Raji (cell line): ENCODE measurements around the gene HEPHL1.

ENCODE experiments used
- POLR2A ChIP-seq: IDR thresholded peaks from 2 replicates; pipeline ENCODE4 v1.6.1; 2011; ENCODE audit warnings: low read depth, low read length, control low read depth; ENCODE audit not compliant: insufficient read depth

The HEPHL1 gene

GRCh38 chr11:94148189-94148588 is 127.0 kb downstream of the HEPHL1 start:
- no peak for TF ChIP-seq POLR2A

DNA sequence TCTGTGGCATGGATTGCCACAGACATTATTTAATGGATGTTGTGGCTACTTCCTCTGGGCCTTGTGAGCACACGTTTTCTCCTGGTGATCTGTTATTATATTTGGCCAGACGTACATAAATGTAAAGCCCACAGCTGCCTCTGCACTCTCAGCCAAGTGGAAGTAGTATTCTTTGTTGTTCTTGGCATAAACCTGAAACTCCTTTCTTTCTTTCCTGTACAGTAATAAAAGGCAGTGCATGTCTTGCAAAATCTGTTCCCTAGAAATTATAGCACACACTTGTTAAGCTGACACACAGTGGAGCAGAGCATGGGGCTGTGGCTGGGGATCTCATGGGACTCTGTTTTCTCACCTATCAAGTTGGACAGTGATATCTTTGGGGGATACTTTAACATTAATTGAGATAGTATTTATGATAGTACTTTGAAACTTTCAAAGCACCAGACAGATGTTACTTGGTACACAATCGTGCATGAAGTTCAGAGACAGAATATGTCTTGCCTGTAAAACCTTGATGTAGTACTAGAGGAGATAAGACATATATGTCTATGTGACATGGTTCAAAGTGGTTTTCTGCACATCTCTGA is 128.4 kb downstream of the HEPHL1 start:
- TF ChIP-seq POLR2A, result no peak

GRCh38 chr11:94150056-94150455 is 128.9 kb downstream of the HEPHL1 start:
- no peak for TF ChIP-seq POLR2A

DNA sequence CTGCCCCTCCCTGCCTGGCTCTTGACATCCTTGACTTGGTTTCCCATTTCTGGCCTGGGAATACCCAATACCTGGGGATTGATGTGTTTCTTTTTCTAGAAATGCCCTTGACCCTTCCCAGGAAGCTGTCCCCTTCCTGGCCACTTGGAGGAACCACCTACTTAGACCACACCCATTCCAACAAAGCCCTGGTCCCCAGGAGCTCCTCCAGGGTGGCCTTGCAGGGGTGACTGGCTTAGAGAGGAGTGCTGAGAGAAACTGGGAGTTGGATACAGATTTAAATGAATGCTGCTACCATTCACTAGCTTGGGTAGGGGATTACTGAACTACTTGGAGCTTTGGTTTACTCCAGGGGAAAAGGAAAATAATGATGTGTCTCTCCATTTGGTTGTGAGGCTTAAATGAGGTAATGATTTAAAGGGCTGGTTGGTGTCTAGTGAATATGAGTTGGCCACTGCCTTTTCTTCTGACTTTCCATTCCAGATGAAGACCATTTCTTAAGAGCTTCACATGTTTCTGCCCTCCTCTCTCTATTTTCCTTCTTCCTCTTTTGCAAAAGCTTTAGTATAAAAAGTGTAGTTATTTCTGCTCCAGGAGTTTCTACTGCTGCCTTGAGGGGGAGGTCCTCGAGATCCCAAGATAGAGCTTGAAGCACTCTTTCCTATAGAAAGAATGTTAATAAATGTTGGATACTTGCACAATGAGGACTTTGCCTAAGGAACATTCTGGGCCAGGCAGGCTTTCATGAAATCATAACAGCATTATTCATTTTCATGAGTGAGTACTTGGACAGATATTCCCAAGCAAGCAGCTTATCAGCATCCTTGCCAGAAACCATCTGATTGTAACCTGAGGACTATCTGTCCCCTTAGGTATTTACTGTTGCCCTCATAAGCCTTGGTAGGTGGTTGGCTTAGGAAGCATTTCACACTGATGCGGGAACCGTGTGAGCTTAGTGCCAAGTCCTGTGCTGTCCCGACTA is 129.8 kb downstream of the HEPHL1 start:
- TF ChIP-seq POLR2A, result no peak

GRCh38 chr11:94151903-94152677 is 130.9 kb downstream of the HEPHL1 start:
- TF ChIP-seq POLR2A, result no peak

GRCh38 chr11:94152678-94153065 is 131.5 kb downstream of the HEPHL1 start:
- no peak for TF ChIP-seq POLR2A

DNA sequence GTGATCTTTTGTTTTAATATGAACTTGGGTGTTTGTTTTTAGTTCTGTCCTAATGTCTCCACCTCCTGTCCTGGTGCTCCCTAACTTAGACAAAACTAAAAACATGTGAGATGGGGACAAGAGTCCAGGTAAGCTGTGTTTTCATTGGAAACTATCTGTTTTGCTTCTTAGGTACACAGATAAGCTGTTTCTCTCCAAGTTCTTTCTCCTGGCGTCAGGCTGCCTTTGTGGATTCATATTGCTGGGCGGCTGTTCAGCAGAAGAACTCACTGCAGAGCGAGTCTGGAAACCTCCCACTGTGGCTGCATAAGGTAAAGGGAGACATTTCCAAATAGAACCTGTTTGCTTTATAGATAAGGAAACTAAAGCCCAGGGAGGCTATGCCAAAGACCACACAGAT is 132.2 kb downstream of the HEPHL1 start:
- no peak for TF ChIP-seq POLR2A

DNA sequence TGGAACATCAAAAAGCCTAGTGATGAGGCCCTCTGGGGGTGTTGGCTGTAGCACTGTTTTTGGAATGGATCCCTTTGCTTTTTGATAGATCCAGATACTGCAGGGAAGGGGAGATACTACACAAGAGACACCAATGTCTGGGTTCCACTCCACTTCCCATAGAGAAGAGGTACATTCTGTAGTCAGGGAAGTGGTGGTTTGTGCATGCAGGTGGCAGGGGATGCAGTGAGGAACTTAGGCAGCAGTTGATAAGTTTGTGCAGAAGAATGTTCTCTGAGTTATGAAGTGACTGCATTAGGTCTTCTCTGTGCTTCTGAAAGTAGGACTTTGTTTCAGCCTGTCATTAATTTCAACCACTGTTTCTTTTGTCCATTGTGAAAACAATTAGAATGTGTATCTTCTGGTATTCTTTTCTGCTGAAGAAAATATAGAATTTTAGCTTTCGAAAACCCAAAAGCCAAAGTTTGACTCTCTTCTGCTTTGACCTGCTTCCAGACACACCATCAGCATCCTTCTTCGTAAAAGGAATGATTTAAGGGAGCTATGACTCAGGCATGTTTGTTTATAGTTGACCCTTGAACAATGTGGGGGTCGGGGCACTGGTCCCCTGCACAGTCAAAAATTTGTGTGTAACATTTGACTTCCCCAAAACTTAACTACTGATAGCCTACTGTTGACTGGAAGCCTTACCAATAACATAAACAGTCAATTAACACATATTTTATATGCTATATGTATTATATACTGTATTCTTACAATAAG is 133.1 kb downstream of the HEPHL1 start:
- TF ChIP-seq POLR2A, result no peak
